CD1c-positive myeloid dendritic cell (primary cell): ENCODE data around the gene GLS.
"Not testable (repeated sequence)": the region's sequence is repeated elsewhere in the genome, so short reads cannot be mapped to it uniquely, and the experiment has no call there.

Experiments
- DNase-seq: peaks from one replicate; pipeline ENCODE4 v3.0.0-alpha.2; 2016; ENCODE audit errors: extremely low spot score

GLS gene

DNA sequence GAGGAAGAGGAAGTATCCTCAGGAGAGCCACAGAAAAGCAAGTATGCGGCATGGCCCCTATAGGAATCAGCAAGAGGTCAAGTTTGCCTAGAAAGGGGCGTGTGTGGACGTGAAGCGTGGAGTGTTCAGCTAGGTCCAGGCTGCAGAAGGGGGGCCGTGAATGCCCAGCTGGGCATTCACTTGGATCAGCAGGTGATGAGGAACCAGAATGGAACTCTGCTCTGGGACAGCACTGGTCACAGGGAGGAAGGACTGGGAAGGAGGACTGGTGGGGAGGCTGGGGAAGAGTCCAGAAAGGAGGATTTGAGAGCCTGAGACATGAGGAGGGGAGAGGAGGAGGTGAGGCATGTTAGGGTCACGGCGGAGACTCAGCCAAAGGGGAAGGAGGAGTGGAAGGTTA lies 113.5 kb downstream of the GLS start:
- DNase-seq = no peak

- not testable (repeated sequence) for DNase-seq
Observed at GRCh38 chr2:190995315-190995714, 114.7 kb downstream of the GLS start.

DNA sequence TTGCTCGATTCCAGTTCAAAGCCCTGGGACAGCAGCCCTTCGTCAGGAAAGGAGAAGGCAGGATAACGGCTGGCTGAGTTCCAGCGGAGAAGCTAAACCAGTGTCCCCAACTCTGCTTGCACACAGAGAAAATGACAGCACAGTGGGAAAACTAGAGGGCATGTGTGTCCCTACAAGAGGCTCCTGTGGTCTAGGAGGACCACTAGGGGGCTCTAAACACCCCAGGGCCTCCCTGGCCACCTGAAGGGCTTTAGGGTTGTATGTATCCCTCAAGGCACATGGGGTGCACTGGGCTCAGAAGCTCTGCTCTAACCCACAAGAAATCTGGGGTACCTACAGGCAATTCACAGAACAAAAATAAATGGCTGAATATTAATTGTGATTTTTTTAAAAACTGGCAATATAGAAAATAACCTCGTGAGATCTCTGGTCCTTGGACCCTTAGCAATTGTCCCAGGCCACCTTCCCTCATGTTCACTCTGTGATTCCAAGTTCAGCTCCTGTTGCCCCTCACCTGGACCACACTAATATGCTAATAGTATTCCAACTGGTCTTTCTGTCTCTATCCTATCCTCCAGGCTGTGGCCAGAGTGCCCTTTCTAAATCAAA lies 115.8 kb downstream of the GLS start:
- DNase-seq = no peak

DNA sequence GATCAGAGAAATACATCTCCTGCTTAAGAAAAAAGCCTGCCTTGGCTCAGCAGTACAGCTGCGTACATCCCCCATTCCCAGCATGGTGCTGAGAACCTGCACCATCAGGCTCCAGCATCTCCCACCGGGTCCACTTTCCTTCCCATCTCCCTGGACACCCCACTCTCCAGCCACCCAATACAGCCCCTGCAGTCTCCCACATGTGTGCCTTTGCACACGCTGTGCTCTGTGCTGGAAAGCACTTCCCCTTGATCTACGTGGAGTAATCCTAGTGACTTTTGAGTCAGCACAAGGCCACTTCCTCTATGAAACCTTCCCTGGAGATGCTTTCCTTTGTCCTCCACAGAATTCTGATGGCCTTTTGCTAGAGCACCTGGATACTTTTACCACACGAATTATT lies 116.3 kb downstream of the GLS start:
- DNase-seq = peak; percentile 88

- no peak for DNase-seq
Observed at GRCh38 chr2:190997526-190998113, 117.0 kb downstream of the GLS start.

DNA sequence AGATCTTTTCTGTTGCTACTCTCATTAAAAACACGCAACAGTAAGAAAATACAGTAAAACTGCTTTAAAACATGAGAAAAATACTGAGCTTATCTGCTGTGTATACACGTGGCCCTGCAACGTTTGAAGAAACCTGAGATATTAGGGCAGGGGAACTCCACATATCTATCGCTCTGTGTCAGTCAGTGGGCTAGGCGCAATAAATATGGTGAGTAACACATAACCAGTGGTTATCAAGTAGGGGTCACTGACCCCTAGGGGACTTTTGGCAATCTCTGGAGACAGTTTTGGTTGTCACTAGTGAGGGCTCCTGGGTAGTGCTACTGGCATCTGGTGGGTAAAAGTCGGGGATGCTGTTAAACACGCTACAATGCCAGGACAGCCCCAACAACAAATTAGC lies 118.4 kb downstream of the GLS start:
- DNase-seq = no peak

GRCh38 chr2:190999949-191000665 lies 119.5 kb downstream of the GLS start:
- DNase-seq = no peak

DNA sequence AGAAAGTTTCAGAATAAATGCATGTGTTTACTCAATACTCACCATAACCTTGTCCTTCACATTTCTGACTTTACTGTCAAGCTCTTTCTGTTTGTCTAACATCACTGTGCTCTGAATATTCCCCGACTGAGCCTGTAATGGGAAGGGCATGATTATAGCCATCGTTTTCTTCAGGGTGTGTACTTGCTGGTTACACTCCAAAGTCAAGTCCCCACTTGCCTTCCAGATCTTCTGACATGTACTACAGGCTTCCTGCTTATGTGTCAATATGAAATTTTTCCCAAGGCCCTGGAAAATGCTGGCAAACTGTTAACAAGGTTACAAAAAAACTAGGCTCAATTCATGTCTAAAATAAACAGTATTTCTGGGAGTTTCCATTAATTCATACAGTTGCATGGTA lies 120.4 kb downstream of the GLS start:
- DNase-seq = no peak

GRCh38 chr2:191001624-191002023 lies 121.0 kb downstream of the GLS start:
- no peak for DNase-seq

DNA sequence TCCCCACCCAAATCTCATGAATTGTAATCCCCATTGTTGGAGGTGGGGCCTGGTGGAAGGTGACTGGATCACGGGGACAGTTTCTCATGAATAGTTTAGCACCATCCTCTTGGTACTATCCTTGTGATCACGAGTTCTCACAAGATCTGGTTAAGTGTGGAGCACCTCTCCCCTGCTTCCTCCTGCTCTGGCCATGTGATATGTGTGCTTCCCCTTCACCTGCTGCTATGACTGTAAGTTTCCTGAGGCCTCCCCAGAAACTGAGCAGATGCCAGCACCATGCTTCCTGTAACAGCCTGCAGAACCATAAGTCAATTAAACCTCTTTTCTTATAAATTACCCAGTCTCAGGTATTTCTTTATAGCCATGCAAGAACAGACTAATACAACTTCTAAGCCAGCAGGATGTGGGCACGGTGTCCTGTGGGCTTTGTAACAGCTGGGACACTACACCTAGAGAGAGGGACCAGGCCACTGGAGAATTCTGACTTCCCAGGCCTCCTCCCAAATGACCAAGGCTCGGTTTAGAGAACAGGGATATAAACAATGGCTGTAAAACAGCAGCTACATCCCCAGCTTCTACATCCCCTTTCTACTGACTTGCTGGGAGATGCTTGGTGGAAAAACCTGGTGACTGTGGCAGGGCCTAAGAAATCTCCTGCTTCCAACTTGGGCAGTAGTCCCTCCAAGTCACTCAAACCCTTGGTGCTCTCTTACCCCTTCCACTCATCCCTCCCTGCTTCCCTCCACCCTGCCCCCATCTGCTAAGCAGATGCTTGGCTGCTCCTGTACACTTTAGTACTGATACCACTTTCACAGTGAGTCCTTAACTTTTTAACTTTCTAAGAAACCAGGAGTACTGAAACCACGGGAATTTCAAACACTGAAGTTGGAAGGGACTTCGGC lies 123.0 kb downstream of the GLS start:
- DNase-seq = no peak

- DNase-seq = no peak
Observed at GRCh38 chr2:191006297-191006696, 125.7 kb downstream of the GLS start.

- no peak for DNase-seq
Observed at GRCh38 chr2:191006997-191007783, 126.6 kb downstream of the GLS start.

- DNase-seq = no peak
Observed at GRCh38 chr2:191008286-191008685, 127.7 kb downstream of the GLS start.

GRCh38 chr2:191009541-191010374 lies 129.1 kb downstream of the GLS start:
- no peak for DNase-seq

DNA sequence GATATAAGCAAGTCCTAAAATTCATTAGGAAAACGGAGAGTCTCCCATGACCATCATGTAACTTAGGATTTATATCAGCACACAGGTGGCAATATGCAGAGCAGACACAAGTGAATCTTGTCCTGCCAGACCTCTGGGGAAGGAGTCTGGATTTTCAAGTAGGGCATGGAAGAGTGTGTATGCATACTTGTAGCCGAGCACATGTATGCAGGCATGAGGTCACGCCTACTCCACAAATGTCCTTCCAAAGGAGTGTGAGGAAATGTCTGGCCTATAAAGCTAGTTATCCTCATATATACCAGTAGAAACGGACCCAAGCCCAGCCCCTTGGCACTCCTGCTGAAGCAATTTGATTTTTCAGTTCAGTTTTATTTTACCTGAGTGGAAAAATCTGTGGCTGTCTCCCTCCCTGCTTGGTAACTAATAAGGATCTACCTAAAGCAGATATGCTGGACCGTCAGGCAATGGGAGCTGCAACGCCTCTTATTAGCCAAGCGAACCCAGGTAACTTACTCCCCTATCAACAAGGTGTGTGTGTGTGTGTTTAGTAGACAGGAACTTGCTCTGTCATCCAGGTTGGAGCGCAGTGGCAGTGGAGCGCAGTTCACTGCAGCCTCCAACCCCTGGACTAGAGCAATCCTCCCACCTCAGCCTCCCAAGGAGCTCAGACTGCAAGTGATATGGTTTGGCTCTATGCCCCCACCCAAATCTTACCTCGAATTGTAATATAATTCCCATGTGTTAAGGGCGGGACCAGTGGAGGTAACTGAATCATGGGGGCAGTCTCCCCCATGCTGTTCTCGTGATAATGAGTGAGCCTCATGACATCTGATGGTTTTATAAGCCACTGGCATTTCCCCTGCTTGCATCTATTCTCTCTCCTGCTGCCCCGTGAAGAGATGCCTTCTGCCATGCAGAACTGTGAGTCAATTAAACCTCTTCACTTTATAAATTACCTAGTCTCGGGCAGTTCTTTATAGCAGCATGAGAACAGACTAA lies 130.6 kb downstream of the GLS start:
- no peak for DNase-seq

GRCh38 chr2:191012346-191012745 lies 131.7 kb downstream of the GLS start:
- DNase-seq = no peak

DNA sequence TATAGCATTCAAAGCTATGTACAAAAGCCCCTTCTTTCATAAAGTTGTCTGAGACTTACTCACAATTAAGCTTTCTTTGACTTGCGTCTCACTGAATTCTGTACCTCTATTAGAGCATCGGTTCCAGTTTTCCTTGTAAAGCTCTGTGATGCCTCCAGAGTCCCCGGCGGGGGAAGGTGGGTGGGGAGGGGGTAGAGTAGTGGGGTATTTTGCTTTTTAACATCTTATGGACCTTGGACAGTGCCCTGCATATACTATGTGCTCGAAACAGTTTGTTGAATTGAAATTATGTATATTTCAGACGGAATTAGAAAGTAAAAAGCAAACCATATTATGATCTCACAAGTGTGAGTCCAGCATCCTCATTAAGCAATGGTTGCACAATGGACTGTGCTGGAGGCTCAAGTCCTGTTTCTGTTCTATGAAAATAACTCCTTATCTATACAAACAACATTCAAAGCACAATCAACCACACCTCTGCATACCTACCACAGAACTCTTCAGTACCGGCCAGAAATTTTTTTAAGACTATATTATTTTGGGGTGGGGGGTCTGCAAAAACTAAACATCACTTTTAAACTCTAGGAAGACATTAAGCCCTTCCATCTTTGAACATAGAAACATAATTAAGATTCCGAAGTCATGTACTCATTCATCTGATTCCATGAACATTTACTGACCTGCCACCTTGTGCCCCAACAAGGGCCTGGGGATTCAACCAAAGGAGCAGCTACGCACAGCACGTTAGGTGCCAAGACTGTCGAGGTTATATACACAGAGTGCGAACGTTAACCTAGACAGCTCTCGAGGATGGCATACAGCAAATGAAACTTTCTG lies 132.4 kb downstream of the GLS start:
- DNase-seq = peak; percentile 58

DNA sequence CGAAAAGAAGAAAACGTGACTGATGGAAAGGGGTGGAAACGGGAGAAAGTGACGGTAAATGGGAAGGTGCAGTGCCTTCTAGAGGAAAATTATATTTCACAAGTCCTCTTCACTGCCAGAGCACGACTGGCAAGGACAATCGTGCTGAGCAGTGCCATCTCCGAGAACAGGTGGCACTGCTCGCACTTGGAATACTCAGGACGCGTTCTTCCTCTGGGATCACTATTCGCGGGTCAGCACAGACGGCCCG lies 133.0 kb downstream of the GLS start:
- DNase-seq = no peak
